22Rv1 (cell line): ENCODE results near the gene COMT.

Experiments used
- ZFX ChIP-seq: fragments of 450-650 bp; IDR thresholded peaks from 2 replicates; pipeline ENCODE4 v1.6.1; 2017; ENCODE audit warnings: antibody characterized with exemption, borderline replicate concordance
- TF ChIP-seq, protein P1 (sequence below): fragments of 450-650 bp; IDR thresholded peaks from 2 replicates; pipeline ENCODE4 v1.5.1; 2017; ENCODE audit warnings: mild to moderate bottlenecking

DNA sequence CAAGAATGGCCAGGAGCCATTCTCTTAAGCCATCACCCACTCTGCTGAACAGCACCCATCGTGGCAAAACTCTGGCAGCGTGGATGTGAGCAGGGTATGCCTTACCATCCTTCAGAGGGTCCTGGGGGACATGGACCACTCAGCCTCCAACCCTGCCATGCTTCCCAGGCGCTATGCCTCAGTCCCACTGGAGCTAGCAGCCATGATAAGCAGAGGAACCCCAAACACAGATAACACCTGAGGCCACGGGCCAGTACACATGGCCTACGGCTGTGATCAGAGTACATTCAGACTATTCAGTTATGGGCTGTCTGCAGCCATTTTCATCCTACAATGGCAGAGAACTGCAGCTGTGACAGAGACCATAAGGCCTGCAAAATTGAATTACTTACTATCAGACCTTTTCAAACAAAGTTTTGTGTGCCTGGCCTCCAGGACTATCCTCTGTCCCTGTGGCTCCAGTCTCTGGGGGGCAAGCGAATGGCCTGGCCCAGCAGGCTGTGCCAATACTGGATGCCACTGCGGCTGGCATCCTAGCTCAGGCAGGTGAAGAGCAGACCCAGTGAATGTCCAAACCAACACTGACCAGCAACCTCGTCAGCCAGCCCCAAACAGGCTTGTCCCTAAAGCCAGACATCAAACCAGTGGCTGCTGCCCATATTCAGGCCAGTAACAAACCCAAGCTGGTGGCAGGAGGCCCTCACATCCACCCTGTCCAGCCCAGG, 68.2 kb downstream of the COMT start:
- TF ChIP-seq, protein P1, sequence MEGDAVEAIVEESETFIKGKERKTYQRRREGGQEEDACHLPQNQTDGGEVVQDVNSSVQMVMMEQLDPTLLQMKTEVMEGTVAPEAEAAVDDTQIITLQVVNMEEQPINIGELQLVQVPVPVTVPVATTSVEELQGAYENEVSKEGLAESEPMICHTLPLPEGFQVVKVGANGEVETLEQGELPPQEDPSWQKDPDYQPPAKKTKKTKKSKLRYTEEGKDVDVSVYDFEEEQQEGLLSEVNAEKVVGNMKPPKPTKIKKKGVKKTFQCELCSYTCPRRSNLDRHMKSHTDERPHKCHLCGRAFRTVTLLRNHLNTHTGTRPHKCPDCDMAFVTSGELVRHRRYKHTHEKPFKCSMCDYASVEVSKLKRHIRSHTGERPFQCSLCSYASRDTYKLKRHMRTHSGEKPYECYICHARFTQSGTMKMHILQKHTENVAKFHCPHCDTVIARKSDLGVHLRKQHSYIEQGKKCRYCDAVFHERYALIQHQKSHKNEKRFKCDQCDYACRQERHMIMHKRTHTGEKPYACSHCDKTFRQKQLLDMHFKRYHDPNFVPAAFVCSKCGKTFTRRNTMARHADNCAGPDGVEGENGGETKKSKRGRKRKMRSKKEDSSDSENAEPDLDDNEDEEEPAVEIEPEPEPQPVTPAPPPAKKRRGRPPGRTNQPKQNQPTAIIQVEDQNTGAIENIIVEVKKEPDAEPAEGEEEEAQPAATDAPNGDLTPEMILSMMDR: no peak
- no peak for TF ChIP-seq ZFX
